AG04450 (cell line): ENCODE measurements around the gene GDPGP1. TPM values are rescaled to one million over a fixed set of nuclear protein-coding genes. Genes with fewer than 3 reads are reported as not detected.
"Not testable (repeated sequence)": the region's sequence is repeated elsewhere in the genome, so short reads cannot be mapped to it uniquely, and the experiment has no call there.

ENCODE experiments used
- CTCF ChIA-PET: fragments of 300-600, 350-600 bp; formaldehyde crosslinking; extraction: SDS; loops from one replicate; lab custom pipeline; 2022; ENCODE audit warnings: antibody characterized with exemption, inconsistent platforms; lab: Charles Lee
- POLR2A ChIA-PET: fragments of 350-600 bp; formaldehyde crosslinking; extraction: SDS; loops from one replicate; lab custom pipeline; 2021; ENCODE audit warnings: antibody characterized with exemption, inconsistent platforms; lab: Yijun Ruan, JAX
- DNase-seq: peaks from one replicate; pipeline ENCODE4 v3.0.0-alpha.2; 2011; ENCODE audit warnings: low read depth, low spot score
- H3K27ac ChIP-seq: one replicate; pipeline ENCODE4 v1.5.1; 2012; ENCODE audit warnings: low read depth, low read length, control low read depth
- H3K27me3 ChIP-seq: one replicate; pipeline ENCODE4 v1.6.0; 2012; ENCODE audit warnings: low read length; ENCODE audit not compliant: control insufficient read depth, insufficient read depth
- H3K4me3 ChIP-seq: 2 replicates; pipeline ENCODE4 v1.5.1; 2011; ENCODE audit warnings: mild to moderate bottlenecking, low read depth, low read length, control low read depth
- H3K9me3 ChIP-seq: 2 replicates; pipeline ENCODE4 v1.5.1; 2012; ENCODE audit warnings: low read length; ENCODE audit not compliant: control insufficient read depth, insufficient read depth
- CTCF ChIP-seq: IDR thresholded peaks from 2 replicates; pipeline ENCODE4 v1.5.1; 2011; ENCODE audit warnings: low read depth, low read length, control low read depth, inconsistent platforms
- polyA minus RNA-seq: library from RNA; depleted of rRNA, polyadenylated mRNA; stranded (reverse); fragments of >200 nt; gene quantifications from 2 replicates; pipeline ENCODE4 v1.2.3, GENCODE V29; 2011; rRNA and poly(A)+ RNA removed
- polyA plus RNA-seq: library from polyadenylated mRNA; depleted of rRNA; stranded (reverse); fragments of >200 nt; gene quantifications from 2 replicates; pipeline ENCODE4 v1.2.3, GENCODE V29; 2011; rRNA removed

Gene GDPGP1, protein sequence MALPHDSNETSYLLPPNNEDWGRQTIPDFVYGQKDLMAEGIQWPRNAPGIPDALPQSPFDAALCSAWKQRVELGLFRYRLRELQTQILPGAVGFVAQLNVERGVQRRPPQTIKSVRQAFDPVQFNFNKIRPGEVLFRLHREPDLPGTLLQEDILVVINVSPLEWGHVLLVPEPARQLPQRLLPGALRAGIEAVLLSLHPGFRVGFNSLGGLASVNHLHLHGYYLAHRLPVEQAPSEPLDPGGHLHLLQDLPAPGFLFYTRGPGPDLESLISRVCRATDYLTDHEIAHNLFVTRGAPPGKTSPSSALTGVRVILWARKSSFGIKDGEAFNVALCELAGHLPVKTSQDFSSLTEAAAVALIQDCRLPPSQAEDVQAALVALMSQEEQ
- polyA plus RNA-seq, result 2.7 and 2.8 TPM in 2 replicates
- 8.4 and 16.3 TPM in 2 replicates for polyA minus RNA-seq

GRCh38 chr15:90234096-90234988 is at the start of gene GDPGP1:
TSS of gene GDPGP1 (plus strand) at chr15:90234209. CDS start at chr15:90240909, 6,700 bp downstream.
- peak within 1 kb of the TSS; percentile 82 for H3K4me3 ChIP-seq
- ChIA-PET CTCF (interaction anchor here (0.5 to 4.8 kb wide), 13 partner anchors 12 to 474 kb away, joined by 3 to 36 read pairs (median 5); partner anchors contain the start of gene SEMA4B), POLR2A (interaction anchor here (0.5 to 1.1 kb wide), 9 partner anchors 13 to 340 kb away, joined by 3 to 6 read pairs (median 4); partner anchors contain the start of genes AP3S2 and NGRN)
- no peaks in the 10 kb centered on the region; the same call in 1 of the 2 replicates for H3K9me3 ChIP-seq
- no peaks in the 10 kb centered on the region for H3K27me3 ChIP-seq
- peak within 1 kb of the TSS; percentile 65 for H3K27ac ChIP-seq
- TF ChIP-seq CTCF, result no peak
- no peak for DNase-seq

DNA sequence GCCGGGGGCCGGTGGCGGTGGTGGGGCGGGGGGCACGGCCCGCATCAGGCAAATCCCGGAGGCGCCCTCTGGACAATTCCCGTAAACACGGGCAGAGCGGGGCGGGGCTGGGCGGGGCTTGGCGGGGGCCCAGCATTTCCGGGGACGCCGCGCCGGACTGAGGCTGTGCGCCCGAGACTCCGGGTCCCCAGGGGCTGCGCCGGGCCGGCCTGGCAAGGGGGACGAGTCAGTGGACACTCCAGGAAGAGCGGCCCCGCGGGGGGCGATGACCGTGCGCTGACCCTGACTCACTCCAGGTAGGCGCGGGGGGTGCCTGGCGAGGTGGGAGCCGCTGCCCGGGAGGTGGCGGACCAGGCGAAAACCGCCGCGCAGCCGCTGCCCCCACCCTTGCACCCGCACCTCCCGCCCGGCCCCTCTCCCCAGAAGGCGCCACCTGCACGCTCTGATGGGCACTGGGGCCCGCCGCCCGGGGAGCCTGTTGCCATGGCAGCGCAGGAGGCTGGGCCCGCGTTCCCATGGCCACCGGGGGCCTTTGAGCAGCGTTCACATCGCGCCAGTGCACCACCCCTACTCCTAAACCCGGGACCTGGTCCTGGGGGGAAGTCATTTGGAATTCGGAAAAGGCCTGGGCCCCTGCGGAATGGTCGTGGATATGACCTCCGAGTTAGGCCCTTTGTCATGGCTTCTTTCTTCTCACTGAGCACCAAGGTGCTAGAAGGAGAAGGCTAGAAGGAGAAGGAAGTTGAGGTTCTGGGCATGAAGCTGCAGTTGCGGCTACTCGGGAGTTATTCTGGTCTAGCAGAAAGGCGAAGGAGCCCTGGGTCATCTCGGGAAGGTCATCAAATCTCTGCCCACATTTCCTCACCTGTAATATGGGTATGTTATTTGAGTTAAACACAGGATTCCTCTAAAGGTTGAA is 49.0 kb upstream of the GDPGP1 start:
- peak overlapping the region; percentile 67 for H3K4me3 ChIP-seq
- H3K27me3 ChIP-seq, result no peaks in the 10 kb centered on the region
- no peak overlapping the region for H3K27ac ChIP-seq
- no peaks in the 10 kb centered on the region for H3K9me3 ChIP-seq
- DNase-seq, result no peak
- no peak for TF ChIP-seq CTCF
- POLR2A ChIA-PET, result no interaction called here
- CTCF ChIA-PET, result interaction anchor here (0.6 to 0.7 kb wide), 2 partner anchors 25 to 336 kb away, joined by 3 to 4 read pairs; no protein-coding TSS in a partner anchor

DNA sequence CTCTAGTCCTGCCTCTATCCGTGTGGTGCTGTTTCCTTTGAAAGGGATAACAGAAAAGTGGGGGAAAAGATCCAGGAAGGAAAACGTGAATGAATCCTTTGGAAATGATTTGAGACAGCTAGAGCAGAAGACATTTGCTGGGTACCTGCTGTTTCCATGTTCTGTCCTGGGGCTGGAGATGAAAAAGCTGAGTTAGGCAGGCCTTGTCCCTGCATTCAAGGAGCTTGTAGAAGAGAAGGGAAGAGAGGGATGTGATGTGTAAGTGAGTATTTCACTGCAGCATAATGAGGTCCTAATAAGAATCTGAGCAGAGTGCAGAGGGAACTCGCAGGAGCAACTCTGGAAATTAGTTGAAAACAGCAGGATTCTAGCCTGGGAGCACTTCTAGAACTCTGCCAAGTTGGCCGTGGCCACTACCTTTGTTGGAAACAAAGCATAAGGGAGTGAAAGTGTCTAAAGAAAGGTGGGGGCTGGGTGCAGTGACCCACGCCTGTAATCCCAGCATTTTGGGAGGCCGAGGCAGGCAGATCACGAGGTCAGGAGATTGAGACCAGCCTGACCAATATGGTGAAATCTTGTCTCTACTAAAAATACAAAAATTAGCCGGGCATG is 46.6 kb upstream of the GDPGP1 start:
- TF ChIP-seq CTCF, result no peak
- no peak for DNase-seq
- H3K27ac ChIP-seq, result no peak overlapping the region
- ChIA-PET POLR2A (interaction anchor here (0.7 kb wide), 1 partner anchor 46 kb away, joined by 3 read pairs; the partner anchor contains the start of gene CIB1), CTCF (interaction anchor here (0.7 to 0.8 kb wide), 3 partner anchors 15 to 34 kb away, joined by 3 to 5 read pairs (median 3); no protein-coding TSS in a partner anchor)
- no peak overlapping the region for H3K4me3 ChIP-seq
- no peaks in the 10 kb centered on the region for H3K9me3 ChIP-seq
- H3K27me3 ChIP-seq, result no peaks in the 10 kb centered on the region

- H3K27me3 ChIP-seq, H3K9me3 ChIP-seq, DNase-seq, H3K27ac ChIP-seq, H3K4me3 ChIP-seq: not testable (repeated sequence)
- ChIA-PET CTCF (interaction anchor here (0.7 kb wide), 1 partner anchor 15 kb away, joined by 5 read pairs; no protein-coding TSS in a partner anchor), POLR2A (interaction anchor here (0.7 kb wide), 1 partner anchor 415 kb away, joined by 3 read pairs; no protein-coding TSS in a partner anchor)
Measured at GRCh38 chr15:90188065-90188464, 45.9 kb upstream of the GDPGP1 start.
